ENCODE data around the gene KLLN.

DNA sequence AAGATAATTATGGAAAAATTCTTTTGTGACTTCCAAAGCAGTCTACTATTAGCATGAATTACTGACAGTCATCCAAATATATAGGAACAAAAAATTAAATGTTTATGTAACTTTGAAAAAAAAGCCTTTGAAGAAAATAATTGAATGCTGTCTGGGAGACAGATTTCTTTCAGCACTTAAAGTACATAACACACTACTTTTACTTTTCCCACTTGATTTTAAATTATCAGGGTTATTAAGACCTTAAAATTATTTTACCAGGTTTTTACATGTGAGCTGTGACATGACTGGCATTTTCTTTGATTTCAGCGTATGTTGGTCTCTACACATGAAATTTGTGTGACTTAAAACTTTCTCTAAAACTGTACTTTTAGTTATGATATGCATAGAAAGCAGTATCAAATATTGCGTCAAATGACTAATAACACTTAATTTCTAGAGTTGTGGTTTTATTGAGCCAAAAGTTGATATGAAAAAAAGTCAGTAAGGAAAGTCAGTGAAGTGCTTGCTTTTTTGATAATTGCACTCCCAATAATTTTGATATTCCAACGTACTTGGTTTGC is 3.2 kb upstream of the KLLN start:
- TF ChIP-seq, protein P1, sequence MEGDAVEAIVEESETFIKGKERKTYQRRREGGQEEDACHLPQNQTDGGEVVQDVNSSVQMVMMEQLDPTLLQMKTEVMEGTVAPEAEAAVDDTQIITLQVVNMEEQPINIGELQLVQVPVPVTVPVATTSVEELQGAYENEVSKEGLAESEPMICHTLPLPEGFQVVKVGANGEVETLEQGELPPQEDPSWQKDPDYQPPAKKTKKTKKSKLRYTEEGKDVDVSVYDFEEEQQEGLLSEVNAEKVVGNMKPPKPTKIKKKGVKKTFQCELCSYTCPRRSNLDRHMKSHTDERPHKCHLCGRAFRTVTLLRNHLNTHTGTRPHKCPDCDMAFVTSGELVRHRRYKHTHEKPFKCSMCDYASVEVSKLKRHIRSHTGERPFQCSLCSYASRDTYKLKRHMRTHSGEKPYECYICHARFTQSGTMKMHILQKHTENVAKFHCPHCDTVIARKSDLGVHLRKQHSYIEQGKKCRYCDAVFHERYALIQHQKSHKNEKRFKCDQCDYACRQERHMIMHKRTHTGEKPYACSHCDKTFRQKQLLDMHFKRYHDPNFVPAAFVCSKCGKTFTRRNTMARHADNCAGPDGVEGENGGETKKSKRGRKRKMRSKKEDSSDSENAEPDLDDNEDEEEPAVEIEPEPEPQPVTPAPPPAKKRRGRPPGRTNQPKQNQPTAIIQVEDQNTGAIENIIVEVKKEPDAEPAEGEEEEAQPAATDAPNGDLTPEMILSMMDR (conservative IDR thresholded peaks at IDR 0.05 in 1 of 2, IDR thresholded peaks at IDR 0.05 in 1 of 2; ENCODE audit: low read depth in 1 of 2, low read length in 2 of 2) = no peak
- TF ChIP-seq EZH2 (IDR thresholded peaks at IDR 0.05; ENCODE audit: low read length, missing control alignments) = no peak
